K562 (cell line): Measurements from ENCODE around the gene ZNF480. TPM values are rescaled to one million over a fixed set of nuclear protein-coding genes. Genes with fewer than 3 reads are reported as not detected.

Experiments used
- EGR1 ChIP-seq: fragments of 450-650 bp; conservative IDR thresholded peaks from 2 replicates; pipeline ENCODE4 v1.6.1; 2017; ENCODE audit warnings: mild to moderate bottlenecking
- FOS ChIP-seq: IDR thresholded peaks from 3 replicates; pipeline ENCODE4 v1.6.1; 2011; ENCODE audit not compliant: insufficient read length; ENCODE audit errors: extremely low read depth
- NCOA1 ChIP-seq: fragments of 450-650 bp; IDR thresholded peaks from 2 replicates; pipeline ENCODE4 v1.6.1; 2016; ENCODE audit warnings: low read depth
- NR2F6 ChIP-seq: fragments of 450-650 bp; formaldehyde crosslinking; IDR thresholded peaks from 2 replicates; pipeline ENCODE4 v1.4.0; 2020; ENCODE audit warnings: mild to moderate bottlenecking
- PTTG1 ChIP-seq: fragments of 450-650 bp; IDR thresholded peaks from 2 replicates; pipeline ENCODE4 v1.6.1; 2016; ENCODE audit warnings: low read depth, mild to moderate bottlenecking, missing genetic modification characterization, missing compliant biosample characterization
- ZKSCAN3 ChIP-seq: fragments of 250-450 bp; sonication (Bioruptor Pico); IDR thresholded peaks from 2 replicates; pipeline ENCODE4 v1.4.0; 2020
- polyA plus RNA-seq, 8 experiments: library from polyadenylated mRNA; depleted of rRNA in 4 of 8; stranded (reverse) in 5 of 8; unstranded in 3 of 8; fragments of >200 nt; fragmentation: Nextera tagmentation in 2 of 8; fragmentation: Illumina TruSeq in 1 of 8; extraction: Ambion mirVana in 2 of 8; extraction: Trizol in 1 of 8; gene quantifications; 2 replicates each; pipeline versions ENCODE4 v1.2.1 to v1.2.3, GENCODE V29; 2011 to 2014; ENCODE audit warnings: inconsistent platforms in 1 of 8, missing spikeins in 1 of 8
- total RNA-seq, 7 experiments: library from RNA; depleted of rRNA in 6 of 7; stranded (reverse); fragments of >200 nt in 6 of 7; fragmentation: Illumina TruSeq in 2 of 7; extraction: Trizol in 2 of 7; gene quantifications; 2 replicates each; pipeline versions ENCODE4 v1.2.1 to v1.2.3, GENCODE V29; 2011 to 2021; ENCODE audit warnings: low replicate concordance in 1 of 7
- TF ChIP-seq, protein P1 (sequence below): sonication (generic); formaldehyde crosslinking; IDR thresholded peaks from 2 replicates; pipeline ENCODE4 v1.8.0; 2023; ENCODE audit warnings: missing genetic modification reagents, mild to moderate bottlenecking, borderline replicate concordance
- TF ChIP-seq, protein P2 (sequence below): fragments of 250-450 bp; sonication (Bioruptor Pico); IDR thresholded peaks from 2 replicates; pipeline ENCODE4 v1.8.0; 2021; ENCODE audit warnings: moderate library complexity, mild to moderate bottlenecking, inconsistent platforms
- TF ChIP-seq, protein P3 (sequence below), 2 experiments: fragments of 450-650 bp; conservative IDR thresholded peaks; 2 replicates each; pipeline ENCODE4 v1.6.1; 2017; ENCODE audit warnings: mild to moderate bottlenecking in 2 of 2, moderate library complexity in 2 of 2
- TF ChIP-seq, protein P4 (sequence below): conservative IDR thresholded peaks from 2 replicates; pipeline ENCODE4 v1.6.1; 2011; ENCODE audit warnings: low read depth, mild to moderate bottlenecking, low read length; ENCODE audit not compliant: control insufficient read depth
- TF ChIP-seq, protein P5 (sequence below): IDR thresholded peaks from 3 replicates; pipeline ENCODE4 v1.6.1; 2011; ENCODE audit warnings: borderline replicate concordance, mild to moderate bottlenecking; ENCODE audit not compliant: insufficient read length, insufficient read depth
- TF ChIP-seq, protein P6 (sequence below), 3 experiments: fragments of 200-800 bp in 1 of 3; fragments of 250-450 bp in 1 of 3; fragments of 450-650 bp in 1 of 3; sonication (Bioruptor Pico) in 1 of 3; sonication (Bioruptor generic) in 1 of 3; formaldehyde crosslinking in 1 of 3; IDR thresholded peaks; 2 replicates each; pipeline versions ENCODE4 v1.6.1 to v1.8.0; 2016 to 2022; ENCODE audit warnings: mild to moderate bottlenecking in 2 of 3, missing genetic modification characterization in 2 of 3, missing compliant biosample characterization in 1 of 3, moderate library complexity in 1 of 3

The ZNF480 gene
- total and polyA plus RNA-seq, 9 of the 15 experiments (the other 6 are each of a cell fraction or from before 2014, with no cell fraction given): 10.4 to 31.1 (median 22.3) TPM

DNA sequence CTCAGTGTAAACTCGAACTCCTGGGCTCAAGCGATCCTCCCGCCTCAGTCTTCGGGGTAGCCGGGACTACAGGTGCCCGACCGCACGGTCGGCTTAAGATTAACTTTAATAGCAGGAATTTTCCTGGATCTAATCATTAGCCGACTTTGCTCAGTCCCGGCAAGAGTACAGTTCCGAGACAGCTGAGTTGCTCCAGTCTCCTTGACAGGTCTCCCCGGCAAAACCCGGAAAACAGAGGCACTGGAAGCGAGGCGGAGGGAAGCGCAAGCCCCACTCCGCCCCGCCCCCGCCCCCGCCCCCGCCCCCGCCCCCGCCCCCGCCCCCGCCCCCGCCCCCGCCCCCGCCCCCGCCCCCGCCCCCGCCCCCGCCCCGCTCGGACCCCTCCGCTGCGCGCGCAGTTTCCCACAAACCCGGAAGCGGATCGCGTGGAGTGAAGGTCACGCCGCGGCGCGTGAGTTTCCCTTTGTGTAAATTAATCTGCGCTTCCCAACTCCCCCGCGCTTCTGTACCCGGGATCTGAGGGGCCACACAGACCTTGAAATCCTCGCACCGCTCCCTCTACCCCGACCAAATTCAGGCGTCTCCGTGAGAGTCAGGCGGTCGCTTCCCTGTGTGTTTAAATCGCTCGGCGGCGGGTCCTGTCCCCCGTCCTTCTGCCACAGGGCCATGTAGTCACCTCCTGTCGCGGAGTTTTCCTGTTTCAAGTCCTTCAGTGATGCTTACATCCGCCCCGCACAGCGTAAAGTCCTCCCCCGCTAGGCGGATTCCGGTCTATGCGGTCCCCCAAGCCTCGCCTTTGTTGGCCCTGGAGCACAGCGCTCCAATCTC lies at the start of gene ZNF480 (continued):
- TF ChIP-seq ZKSCAN3 (CRISPR knock-in tag): no peak
- TF ChIP-seq, protein P1, sequence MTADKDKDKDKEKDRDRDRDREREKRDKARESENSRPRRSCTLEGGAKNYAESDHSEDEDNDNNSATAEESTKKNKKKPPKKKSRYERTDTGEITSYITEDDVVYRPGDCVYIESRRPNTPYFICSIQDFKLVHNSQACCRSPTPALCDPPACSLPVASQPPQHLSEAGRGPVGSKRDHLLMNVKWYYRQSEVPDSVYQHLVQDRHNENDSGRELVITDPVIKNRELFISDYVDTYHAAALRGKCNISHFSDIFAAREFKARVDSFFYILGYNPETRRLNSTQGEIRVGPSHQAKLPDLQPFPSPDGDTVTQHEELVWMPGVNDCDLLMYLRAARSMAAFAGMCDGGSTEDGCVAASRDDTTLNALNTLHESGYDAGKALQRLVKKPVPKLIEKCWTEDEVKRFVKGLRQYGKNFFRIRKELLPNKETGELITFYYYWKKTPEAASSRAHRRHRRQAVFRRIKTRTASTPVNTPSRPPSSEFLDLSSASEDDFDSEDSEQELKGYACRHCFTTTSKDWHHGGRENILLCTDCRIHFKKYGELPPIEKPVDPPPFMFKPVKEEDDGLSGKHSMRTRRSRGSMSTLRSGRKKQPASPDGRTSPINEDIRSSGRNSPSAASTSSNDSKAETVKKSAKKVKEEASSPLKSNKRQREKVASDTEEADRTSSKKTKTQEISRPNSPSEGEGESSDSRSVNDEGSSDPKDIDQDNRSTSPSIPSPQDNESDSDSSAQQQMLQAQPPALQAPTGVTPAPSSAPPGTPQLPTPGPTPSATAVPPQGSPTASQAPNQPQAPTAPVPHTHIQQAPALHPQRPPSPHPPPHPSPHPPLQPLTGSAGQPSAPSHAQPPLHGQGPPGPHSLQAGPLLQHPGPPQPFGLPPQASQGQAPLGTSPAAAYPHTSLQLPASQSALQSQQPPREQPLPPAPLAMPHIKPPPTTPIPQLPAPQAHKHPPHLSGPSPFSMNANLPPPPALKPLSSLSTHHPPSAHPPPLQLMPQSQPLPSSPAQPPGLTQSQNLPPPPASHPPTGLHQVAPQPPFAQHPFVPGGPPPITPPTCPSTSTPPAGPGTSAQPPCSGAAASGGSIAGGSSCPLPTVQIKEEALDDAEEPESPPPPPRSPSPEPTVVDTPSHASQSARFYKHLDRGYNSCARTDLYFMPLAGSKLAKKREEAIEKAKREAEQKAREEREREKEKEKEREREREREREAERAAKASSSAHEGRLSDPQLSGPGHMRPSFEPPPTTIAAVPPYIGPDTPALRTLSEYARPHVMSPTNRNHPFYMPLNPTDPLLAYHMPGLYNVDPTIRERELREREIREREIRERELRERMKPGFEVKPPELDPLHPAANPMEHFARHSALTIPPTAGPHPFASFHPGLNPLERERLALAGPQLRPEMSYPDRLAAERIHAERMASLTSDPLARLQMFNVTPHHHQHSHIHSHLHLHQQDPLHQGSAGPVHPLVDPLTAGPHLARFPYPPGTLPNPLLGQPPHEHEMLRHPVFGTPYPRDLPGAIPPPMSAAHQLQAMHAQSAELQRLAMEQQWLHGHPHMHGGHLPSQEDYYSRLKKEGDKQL (CRISPR knock-in tag): no peak
- TF ChIP-seq, protein P2, sequence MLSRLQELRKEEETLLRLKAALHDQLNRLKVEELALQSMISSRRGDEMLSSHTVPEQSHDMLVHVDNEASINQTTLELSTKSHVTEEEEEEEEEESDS (CRISPR knock-in tag): no peak
- TF ChIP-seq, protein P3, sequence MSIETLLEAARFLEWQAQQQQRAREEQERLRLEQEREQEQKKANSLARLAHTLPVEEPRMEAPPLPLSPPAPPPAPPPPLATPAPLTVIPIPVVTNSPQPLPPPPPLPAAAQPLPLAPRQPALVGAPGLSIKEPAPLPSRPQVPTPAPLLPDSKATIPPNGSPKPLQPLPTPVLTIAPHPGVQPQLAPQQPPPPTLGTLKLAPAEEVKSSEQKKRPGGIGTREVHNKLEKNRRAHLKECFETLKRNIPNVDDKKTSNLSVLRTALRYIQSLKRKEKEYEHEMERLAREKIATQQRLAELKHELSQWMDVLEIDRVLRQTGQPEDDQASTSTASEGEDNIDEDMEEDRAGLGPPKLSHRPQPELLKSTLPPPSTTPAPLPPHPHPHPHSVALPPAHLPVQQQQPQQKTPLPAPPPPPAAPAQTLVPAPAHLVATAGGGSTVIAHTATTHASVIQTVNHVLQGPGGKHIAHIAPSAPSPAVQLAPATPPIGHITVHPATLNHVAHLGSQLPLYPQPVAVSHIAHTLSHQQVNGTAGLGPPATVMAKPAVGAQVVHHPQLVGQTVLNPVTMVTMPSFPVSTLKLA (conservative IDR thresholded peaks at IDR 0.05): peak; percentile 51 to 85; a peak in 3 of 4 replicates
- TF ChIP-seq, protein P4, sequence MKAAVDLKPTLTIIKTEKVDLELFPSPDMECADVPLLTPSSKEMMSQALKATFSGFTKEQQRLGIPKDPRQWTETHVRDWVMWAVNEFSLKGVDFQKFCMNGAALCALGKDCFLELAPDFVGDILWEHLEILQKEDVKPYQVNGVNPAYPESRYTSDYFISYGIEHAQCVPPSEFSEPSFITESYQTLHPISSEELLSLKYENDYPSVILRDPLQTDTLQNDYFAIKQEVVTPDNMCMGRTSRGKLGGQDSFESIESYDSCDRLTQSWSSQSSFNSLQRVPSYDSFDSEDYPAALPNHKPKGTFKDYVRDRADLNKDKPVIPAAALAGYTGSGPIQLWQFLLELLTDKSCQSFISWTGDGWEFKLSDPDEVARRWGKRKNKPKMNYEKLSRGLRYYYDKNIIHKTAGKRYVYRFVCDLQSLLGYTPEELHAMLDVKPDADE: peak; percentile 54; the same call in 1 of the 2 replicates
- peak; percentile 69 for TF ChIP-seq EGR1
- TF ChIP-seq, protein P5, sequence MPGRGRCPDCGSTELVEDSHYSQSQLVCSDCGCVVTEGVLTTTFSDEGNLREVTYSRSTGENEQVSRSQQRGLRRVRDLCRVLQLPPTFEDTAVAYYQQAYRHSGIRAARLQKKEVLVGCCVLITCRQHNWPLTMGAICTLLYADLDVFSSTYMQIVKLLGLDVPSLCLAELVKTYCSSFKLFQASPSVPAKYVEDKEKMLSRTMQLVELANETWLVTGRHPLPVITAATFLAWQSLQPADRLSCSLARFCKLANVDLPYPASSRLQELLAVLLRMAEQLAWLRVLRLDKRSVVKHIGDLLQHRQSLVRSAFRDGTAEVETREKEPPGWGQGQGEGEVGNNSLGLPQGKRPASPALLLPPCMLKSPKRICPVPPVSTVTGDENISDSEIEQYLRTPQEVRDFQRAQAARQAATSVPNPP: no peak
- TF ChIP-seq FOS: no peak
- TF ChIP-seq, protein P6, sequence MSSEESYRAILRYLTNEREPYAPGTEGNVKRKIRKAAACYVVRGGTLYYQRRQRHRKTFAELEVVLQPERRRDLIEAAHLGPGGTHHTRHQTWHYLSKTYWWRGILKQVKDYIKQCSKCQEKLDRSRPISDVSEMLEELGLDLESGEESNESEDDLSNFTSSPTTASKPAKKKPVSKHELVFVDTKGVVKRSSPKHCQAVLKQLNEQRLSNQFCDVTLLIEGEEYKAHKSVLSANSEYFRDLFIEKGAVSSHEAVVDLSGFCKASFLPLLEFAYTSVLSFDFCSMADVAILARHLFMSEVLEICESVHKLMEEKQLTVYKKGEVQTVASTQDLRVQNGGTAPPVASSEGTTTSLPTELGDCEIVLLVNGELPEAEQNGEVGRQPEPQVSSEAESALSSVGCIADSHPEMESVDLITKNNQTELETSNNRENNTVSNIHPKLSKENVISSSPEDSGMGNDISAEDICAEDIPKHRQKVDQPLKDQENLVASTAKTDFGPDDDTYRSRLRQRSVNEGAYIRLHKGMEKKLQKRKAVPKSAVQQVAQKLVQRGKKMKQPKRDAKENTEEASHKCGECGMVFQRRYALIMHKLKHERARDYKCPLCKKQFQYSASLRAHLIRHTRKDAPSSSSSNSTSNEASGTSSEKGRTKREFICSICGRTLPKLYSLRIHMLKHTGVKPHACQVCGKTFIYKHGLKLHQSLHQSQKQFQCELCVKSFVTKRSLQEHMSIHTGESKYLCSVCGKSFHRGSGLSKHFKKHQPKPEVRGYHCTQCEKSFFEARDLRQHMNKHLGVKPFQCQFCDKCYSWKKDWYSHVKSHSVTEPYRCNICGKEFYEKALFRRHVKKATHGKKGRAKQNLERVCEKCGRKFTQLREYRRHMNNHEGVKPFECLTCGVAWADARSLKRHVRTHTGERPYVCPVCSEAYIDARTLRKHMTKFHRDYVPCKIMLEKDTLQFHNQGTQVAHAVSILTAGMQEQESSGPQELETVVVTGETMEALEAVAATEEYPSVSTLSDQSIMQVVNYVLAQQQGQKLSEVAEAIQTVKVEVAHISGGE (CRISPR knock-in tag; IDR thresholded peaks at IDR 0.05): 0 out of 6 replicates have a peak, but pooled peaks of 1 of the 3 experiments have one; percentile 23
- TF ChIP-seq PTTG1: no peak
- TF ChIP-seq NCOA1: no peak
- TF ChIP-seq NR2F6 (CRISPR knock-in tag): no peak
